DMS 273 (cell line): Measurements from ENCODE around the gene GZMH.
A peak's percentile ranks its signal among the peaks of the same experiment; 100 is the strongest.
"Not testable (repeated sequence)": the region's sequence is repeated elsewhere in the genome, so short reads cannot be mapped to it uniquely, and the experiment has no call there.

ENCODE experiments used
- DNase-seq: peaks from one replicate; lab custom pipeline; 2025; ENCODE audit not compliant: unreplicated experiment; lab: John Stamatoyannopoulos, UW

The GZMH gene, protein sequence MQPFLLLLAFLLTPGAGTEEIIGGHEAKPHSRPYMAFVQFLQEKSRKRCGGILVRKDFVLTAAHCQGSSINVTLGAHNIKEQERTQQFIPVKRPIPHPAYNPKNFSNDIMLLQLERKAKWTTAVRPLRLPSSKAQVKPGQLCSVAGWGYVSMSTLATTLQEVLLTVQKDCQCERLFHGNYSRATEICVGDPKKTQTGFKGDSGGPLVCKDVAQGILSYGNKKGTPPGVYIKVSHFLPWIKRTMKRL

DNA sequence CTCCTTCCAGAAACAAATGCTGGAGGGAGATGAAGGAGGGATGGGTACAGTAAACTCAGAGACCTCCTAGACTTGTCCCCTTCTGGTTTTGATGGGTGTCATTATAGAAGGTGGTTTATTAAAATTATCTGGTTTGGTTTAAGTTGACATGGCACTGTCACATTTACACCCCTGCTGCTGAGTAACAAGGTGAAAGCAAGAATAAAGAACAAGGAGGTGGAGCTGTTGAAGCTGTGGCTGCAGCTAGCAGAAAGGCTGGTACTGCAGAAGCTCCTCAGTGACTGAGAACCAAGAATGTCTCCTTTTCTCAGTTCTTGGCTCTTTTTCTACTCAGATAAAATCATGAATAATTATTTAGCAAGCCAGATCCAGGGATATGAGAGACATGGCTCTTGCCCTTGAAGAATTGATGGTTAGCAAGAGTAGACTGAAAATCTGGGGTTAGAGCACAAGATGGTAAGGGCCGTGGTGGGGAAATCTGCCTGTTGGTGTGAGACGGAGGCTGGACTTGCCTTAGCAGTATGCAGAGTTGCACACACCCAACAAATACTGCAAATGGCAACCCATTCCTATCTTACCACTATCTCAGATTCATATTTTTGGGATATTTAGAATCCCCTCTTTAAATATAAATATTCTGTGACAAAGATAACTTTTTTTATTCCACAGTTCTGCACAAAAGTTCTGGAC is at the start of gene GZMH:
Gene GZMH (minus strand): TSS at position 31 of the 690 bp plus-strand sequence. CDS start 72 bp downstream, outside the sequence.
- DNase-seq, result no peak

GRCh38 chr14:24648361-24648760 is 38.9 kb upstream of the GZMH start:
- DNase-seq, result not testable (repeated sequence)

- DNase-seq, result no peak
Measured at GRCh38 chr14:24639905-24640304, 30.4 kb upstream of the GZMH start.

DNA sequence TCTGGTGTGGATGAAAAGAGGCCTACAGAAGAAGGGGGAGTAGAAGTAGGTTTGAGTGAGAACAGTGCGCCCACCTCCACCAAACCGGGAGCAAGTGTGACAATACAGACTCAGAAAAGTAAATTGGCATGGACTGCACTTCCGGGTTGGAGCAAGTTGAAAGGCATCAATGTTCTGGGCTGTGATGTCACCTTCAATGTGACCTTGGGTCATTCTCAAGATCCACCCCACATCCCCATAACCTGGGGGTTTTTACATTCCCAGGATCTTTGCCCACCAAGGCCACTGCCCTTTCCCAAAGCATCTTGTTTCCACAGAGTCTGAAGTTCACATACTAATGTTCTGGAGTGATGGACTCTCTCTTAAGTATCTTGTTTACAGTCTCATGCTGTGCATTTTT is 29.8 kb upstream of the GZMH start:
- no peak for DNase-seq

DNA sequence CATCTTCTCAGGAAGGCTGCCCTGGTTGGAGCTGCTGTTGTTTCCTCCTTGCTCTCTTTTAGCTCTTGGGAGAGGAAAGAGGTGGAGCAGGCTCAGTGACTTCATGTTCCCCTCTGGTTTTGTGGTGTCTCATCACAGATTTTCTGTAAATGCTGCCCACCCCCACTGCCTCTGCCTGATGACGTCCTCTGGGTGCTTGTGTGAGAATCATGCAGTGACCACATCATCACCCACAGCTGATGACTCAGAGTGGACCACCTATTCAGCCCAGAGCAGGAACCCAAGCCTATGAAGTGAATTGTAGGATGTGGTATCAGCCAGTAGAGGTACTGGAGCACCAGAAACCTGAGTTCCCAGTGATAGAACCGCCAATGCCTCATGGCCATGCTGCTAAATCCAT is 24.7 kb upstream of the GZMH start, which contains the start of gene GZMB:
Gene GZMB (minus strand): TSS at position 33 of the 400 bp plus-strand sequence. CDS start 30 bp downstream, at position 3.
- DNase-seq, result no peak

DNA sequence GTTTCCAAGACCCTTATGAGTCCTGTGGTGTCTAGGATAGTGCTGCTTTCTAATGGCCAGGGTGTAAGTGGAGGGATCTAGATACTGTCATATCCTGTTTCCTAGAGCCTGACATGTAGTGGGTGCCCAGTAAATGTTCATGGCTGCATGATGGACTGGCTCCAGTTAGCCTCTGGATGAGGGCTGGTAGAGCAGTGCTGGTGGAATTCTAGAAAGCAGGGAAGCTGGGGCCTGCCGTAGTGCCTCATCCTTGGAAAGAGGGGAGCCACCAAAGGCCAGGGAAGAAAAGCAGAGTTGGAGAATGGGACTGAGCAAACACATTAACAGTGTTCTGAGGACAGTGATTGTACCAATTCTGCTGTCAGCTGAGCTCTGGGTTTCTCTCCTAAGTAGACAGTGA is 23.9 kb upstream of the GZMH start:
- no peak for DNase-seq

- DNase-seq, result no peak
Measured at GRCh38 chr14:24632761-24633160, 23.3 kb upstream of the GZMH start.

- DNase-seq, result no peak
Measured at GRCh38 chr14:24632336-24632735, 22.9 kb upstream of the GZMH start.

- no peak for DNase-seq
Measured at GRCh38 chr14:24631749-24632335, 22.4 kb upstream of the GZMH start.

- peak; percentile 10 for DNase-seq
Measured at GRCh38 chr14:24630872-24631477, 21.5 kb upstream of the GZMH start.

GRCh38 chr14:24630087-24630871 is 20.8 kb upstream of the GZMH start:
- no peak for DNase-seq

- no peak for DNase-seq
Measured at GRCh38 chr14:24629521-24629920, 20.0 kb upstream of the GZMH start.

GRCh38 chr14:24613747-24614146 is 4.3 kb upstream of the GZMH start:
- no peak for DNase-seq

DNA sequence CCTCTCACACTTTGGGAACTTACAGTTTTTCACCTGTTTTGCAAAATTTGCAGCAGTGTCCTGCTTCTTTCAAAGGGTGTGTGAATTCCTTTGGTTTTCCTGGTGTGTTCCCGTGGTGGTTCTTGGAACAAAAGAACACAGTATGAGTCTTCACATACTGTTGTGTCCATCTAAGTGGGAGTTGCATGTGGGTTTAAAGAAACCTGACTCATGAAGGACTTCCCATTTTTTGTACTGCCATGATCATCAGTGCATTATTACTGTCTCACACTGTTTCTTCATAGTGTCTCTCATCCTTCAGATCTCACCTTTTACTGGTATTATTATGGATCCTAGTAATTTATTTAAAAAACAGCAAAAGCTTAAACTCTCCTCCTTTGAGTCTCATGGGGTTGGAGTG is 3.8 kb upstream of the GZMH start:
- DNase-seq, result no peak

GRCh38 chr14:24612196-24612595 is 2.7 kb upstream of the GZMH start:
- peak; percentile 15 for DNase-seq

DNA sequence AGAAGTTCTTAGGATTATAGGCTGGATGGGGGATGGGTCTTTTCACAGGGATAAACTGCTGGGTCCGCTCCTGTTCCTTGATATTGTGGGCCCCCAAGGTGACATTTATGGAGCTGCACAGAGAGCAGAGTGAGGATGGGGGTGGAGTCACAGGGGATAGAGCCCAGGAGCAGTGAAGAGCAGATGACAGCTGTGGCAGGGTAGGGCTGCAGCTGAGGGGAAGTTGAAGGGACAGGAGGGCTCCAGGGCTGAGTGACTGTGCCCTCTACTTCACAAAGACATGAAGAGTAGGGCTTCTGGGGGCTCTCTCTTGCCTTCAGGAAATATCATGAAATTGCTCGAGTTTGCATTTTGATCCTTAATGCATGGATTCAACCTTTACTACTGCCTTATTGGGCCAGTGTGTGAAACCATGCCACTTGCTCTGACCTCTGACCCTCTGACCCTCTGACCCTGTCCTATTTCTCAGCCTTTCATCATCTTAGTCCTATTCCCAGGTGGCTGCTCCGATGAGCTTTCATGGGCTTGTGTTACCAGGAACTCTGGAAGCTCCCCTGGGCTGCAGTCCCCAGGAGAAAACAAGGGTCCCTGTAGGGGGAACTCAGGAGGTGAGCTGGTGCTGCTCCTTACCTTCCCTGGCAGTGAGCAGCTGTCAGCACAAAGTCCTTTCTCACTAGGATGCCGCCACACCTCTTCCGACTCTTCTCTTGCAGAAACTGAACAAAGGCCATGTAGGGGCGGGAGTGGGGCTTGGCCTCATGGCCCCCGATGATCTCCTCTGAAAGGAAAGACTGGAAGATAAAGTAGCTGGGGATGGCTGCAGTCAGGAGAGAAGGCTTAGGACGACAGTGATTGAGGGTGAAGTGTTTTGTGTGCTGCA is 1.6 kb downstream of the GZMH start:
- DNase-seq, result no peak

DNA sequence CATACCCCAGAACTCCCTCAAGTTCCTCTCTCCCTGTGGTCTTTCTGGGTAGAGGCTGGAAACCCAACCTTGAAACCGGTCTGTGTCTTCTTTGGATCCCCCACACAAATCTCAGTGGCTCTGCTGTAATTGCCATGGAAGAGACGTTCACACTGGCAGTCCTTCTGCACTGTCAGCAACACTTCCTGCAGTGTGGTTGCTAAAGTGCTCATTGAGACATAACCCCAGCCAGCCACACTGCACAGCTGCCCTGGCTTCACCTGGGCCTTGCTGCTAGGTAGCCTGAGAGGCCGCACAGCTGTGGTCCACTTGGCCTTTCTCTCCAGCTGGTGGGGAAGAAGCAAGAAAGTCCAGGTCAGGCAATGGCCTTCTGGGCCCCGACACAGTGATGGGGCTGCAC is 2.4 kb downstream of the GZMH start:
- DNase-seq, result no peak

GRCh38 chr14:24606297-24606696 is 3.2 kb downstream of the GZMH start:
- no peak for DNase-seq

GRCh38 chr14:24605435-24606190 is 3.9 kb downstream of the GZMH start:
- peak; percentile 62 for DNase-seq
